GM19452 (cell line): ENCODE measurements around the gene JAG2.
"Not testable (repeated sequence)": the region's sequence is repeated elsewhere in the genome, so short reads cannot be mapped to it uniquely, and the experiment has no call there.

Experiments
- ATAC-seq: cut with Tn5 transposase; IDR thresholded peaks from one replicate; pipeline ENCODE4 v1.9.1; 2021; ENCODE audit not compliant: unreplicated experiment

The JAG2 gene

DNA sequence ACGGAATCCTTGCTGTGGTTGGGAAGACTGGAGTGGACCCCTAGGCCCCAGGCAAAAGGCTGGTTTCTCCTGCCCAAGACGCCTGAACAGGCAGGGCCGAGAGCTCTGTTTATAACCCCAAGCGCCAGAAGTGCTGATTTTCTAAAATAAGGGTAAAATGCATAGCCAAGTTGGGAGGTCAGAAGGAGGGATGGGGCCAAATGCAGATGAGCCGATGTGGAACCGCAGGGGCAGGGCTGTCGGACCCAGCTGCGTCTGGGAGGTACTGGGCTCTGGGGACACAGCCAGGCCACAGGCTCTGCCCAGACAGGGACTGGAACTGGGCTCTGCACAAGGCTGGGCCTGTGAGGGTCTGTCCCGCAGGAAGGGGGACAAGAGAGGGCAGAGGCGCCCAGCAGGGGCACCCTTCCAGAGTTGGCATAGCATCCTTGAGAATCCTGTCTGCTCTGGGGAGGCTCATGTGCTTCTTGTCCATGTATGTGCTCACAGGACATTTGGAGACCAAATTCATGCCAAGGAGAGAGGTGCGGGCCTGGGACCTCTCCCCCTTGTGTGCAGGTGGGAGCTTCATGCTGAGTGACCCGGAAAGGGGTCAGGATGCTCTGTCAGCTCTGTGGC lies 49.1 kb downstream of the JAG2 start:
- no peak for ATAC-seq

DNA sequence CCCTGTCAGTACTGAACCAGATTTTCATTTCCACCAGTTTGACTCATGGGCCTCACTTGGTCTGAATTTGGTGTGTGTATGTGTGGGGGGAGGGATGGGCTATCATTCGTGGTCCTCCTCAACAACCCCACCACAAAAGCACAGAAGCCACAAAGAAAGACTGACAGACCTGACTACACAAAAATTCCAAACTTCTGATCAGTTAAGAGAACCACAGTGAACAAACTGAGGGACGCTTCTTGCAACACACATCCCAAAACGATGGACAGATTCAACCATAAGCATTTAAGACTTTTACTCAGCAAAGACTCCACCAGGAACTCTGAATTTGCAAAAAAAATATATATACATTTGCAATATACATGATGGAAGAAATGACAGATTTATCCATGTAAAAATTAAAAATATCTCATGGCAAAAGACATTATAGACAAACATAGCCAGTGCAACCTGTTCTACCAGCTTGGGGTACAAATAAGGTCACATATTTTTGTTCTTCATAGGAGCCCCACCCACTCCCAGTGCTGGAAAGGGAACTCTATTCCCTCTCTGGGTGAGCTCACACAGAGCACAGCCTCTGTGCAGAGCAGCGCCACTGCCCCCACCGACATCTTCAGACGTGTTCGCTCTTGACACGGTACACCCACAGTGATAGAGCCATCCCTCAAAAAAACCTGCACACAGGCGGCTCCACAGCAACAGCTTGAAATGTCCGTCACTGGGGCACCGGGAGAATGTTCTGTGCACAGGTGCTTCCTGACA lies 49.7 kb downstream of the JAG2 start:
- ATAC-seq: no peak

GRCh38 chr14:105117710-105118385 lies 50.7 kb downstream of the JAG2 start:
- no peak for ATAC-seq

- no peak for ATAC-seq
Measured at GRCh38 chr14:105117257-105117646, 51.3 kb downstream of the JAG2 start.

DNA sequence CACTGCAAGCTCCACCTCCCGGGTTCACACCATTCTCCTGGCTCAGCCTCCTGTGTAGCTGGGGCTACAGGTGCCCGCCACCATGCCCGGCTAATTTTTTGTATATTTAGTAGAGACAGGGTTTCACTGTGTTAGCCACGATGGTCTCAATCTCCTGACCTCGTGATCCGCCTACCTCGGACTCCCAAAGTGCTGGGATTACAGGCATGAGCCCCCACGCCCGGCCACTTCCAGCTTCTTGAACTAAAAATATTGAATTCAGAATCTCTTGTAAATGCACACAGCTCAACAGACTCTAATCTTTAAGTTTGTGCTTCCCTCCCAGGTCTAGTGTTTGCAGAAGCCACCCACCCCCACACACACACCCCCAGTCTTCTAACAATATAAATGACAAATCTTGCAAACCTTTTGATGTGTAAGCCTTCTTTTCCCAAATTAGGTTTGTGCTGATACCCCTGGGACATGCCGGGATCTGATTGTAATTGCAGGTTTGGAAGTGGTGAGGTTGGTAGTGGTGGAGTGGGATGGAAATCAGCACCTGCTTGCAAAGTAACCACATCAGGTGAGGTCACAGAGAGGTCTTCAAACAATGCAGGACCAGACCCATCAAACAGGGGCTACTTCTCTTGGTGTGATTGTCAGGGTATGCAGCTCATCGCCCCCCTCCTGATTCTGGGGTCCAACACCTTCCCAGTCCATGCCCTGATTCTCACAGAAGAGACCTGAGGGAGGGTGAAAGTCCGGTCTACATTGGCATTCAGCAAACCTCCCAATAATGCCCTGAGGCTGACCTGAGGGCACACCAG lies 51.9 kb downstream of the JAG2 start:
- ATAC-seq: no peak

GRCh38 chr14:105109243-105109642 lies 59.3 kb downstream of the JAG2 start:
- not testable (repeated sequence) for ATAC-seq

- ATAC-seq: no peak
Measured at GRCh38 chr14:105108516-105108864, 60.1 kb downstream of the JAG2 start.

- ATAC-seq: no peak
Measured at GRCh38 chr14:105107781-105108515, 60.6 kb downstream of the JAG2 start.

- no peak for ATAC-seq
Measured at GRCh38 chr14:105107351-105107750, 61.2 kb downstream of the JAG2 start.

DNA sequence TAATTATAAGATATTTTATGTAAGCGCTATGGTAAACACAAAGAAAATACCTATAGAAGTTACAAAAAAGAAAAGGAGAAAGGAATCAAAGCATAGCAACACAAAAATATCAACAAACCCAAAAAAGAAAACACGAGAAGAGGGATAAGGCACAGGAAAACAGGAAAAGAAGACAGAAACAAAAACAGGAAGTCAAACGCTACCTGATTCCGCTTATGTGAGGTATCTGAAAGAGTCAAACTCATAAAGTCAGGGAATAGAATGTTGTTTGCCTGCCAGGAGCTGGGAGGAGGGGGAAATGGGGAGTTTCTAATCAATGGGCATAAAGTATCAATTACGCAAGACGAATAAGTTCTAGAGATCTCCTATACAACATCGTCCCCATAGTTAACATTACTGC lies 63.4 kb downstream of the JAG2 start:
- no peak for ATAC-seq

- ATAC-seq: no peak
Measured at GRCh38 chr14:105102893-105103292, 65.7 kb downstream of the JAG2 start.

DNA sequence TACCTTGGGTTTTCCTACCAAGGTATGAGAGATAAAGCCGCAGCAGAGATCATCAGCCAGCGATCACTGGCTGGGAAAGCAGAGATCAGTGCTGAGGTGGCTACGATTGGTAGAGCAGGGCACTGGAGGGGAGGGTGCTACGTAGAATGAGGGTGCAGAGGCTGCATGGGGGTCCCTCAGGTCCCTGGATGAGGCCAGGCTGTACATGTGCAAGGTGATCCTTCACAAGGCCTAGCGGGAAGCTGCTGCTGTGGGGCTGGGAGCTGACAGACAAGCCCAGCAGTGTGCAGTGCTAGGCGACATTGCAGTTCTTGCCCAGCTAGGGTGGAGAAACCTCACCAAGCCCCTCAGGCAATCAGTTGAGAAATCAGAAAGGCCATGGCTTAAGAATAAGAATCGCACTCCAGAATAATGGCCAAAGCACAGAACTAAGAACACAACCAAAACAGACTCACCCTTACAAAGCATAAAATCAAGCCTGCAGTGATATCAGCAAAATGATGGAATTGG lies 66.2 kb downstream of the JAG2 start:
- no peak for ATAC-seq

- no peak for ATAC-seq
Measured at GRCh38 chr14:105100910-105101309, 67.7 kb downstream of the JAG2 start.

- ATAC-seq: no peak
Measured at GRCh38 chr14:105099778-105100177, 68.8 kb downstream of the JAG2 start.

DNA sequence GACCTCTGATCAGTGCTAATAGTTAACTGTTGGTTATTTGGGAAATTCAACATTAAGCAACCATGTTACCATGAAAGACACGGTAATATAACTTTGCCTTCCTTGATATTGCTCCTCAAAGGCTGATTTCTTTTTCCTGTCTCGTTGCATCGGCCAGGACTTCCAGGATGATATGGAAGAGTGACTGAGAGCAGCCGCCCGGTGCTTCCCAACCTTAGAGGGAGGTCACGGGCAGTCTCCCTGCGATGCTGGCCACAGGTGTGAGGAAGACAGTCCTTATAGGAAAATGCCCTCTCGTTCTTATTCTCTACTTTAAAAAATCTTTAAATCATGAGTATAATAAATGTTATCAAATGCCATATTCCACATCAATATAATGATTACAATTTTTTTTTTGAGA lies 70.3 kb downstream of the JAG2 start:
- ATAC-seq: no peak

DNA sequence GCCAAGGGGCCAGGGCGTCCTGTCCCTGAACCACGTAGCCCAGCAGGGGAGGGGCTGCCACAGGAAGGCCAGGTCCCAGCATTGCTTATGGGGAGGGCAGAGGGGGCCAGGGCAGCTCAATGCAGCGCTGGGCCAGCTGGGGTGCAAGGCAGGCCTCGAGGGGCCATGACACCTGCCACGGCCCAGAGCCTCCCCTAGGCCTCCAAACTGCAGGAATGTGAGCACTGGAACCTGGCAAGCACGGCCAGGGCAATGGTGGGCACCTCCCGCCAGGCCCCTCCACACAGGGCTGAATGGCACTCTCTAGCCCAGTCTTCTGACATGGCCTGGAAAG lies 70.8 kb downstream of the JAG2 start:
- ATAC-seq: no peak

DNA sequence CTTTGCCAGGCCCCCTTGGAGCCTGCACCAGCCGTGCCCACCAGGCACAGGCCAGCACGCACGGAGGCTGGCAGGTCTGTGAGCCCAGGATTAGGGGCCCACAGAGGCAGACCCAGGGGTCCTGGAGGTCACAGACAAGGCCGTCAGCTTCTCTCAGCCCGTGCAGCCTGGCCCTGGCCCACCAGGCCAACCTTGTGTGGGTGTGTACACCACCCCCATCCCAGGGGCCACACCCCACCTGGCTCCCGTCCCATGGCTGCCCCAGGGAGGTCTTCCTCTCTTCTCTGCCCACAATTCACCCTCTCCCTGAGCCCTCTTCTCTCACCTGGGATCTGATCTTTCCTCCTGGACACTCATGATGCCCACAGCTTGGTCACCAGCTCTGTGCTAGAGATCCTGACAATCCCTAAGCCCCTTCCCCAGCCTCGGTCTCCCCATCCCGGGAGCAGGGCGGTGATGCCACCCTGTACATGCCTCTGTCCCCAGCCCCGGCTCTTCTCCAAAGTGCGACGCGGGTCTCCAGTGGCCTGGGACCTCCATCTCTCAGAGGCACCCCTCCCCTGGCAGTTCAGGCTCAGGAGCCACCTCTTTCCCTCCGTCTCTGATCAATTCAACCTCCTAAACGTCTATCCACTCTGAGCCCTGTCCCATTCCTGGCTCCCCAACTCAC lies 72.2 kb downstream of the JAG2 start:
- ATAC-seq: no peak

- ATAC-seq: no peak
Measured at GRCh38 chr14:105095236-105095805, 73.3 kb downstream of the JAG2 start.

DNA sequence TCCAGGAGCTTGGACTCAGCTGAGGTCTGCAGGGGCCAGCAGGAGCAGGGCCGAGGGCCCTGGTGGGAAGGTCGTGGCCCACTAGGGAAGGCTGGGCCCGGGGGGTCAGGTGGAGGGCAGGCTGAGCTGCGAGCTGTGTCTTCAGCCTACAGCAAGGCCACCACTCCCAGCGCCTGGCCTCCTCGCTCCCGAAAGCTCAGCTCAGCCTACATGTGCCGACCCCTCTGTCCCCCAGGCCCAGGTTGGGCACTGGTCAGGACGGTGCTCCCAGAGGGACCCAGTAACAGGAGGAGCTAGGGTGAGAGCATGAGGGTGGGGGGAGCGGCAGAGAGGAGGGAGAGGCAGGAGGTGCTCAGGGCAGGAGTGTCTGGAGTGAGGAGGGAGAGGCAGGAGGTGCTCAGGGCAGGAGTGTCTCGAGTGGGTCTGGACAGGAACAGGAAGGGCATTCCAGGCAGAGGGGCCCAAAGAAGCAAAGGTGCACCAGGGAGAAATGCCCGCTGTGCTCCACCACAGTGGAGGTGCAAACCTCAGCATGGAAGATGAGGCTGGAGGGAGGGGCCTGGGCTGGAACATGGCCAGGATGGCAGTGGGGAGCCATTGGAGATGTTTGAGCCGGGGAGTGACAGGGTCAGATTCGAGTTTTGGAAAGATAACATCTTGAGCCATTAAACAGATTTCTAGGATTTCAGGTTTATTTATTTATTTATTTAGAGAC lies 74.2 kb downstream of the JAG2 start:
- ATAC-seq: no peak
